GM20000 (cell line): ENCODE data around the gene MAP3K5.

Source experiments
- DNase-seq: peaks from one replicate; pipeline ENCODE4 v3.0.0; 2012; ENCODE audit warnings: low spot score
- TF ChIP-seq, protein P1 (sequence below): IDR thresholded peaks from 2 replicates; pipeline ENCODE4 v1.5.1; 2012; ENCODE audit warnings: mild to moderate bottlenecking, control low read depth; ENCODE audit errors: extremely low read depth, missing control alignments

Gene MAP3K5

DNA sequence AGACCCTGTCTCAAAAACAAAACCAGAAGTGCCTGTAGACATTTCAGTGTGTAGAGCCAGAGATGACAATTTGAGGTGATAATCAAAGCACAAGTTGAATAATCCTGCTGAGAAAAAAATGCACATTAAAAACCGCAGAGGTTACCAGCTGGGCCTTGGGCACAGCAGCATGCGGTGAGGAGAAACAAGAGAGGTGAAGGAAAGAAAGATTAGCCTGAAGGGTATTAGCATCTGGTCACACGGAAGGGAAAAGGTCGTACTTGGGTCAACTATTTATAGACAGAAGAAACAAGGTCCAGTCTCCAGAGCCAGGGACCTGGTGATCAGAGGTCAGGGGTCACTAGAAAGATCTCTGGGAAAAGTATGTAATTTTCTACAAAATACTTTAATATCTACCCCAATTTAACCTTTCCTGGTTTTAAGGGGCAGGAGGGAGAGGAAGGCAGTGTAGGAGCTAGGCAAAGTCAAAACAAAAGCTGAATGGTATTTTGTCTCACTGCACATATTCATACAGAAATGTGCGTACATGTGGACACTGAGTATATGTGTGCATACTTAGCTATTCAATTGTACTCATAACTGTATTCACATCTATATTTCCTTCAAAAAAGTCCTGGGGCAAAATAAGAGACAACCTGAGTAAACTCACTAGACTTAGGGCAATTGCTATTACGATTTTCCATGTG is 252.2 kb downstream of the MAP3K5 start:
- TF ChIP-seq, protein P1, sequence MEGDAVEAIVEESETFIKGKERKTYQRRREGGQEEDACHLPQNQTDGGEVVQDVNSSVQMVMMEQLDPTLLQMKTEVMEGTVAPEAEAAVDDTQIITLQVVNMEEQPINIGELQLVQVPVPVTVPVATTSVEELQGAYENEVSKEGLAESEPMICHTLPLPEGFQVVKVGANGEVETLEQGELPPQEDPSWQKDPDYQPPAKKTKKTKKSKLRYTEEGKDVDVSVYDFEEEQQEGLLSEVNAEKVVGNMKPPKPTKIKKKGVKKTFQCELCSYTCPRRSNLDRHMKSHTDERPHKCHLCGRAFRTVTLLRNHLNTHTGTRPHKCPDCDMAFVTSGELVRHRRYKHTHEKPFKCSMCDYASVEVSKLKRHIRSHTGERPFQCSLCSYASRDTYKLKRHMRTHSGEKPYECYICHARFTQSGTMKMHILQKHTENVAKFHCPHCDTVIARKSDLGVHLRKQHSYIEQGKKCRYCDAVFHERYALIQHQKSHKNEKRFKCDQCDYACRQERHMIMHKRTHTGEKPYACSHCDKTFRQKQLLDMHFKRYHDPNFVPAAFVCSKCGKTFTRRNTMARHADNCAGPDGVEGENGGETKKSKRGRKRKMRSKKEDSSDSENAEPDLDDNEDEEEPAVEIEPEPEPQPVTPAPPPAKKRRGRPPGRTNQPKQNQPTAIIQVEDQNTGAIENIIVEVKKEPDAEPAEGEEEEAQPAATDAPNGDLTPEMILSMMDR = no peak
- DNase-seq = no peak

DNA sequence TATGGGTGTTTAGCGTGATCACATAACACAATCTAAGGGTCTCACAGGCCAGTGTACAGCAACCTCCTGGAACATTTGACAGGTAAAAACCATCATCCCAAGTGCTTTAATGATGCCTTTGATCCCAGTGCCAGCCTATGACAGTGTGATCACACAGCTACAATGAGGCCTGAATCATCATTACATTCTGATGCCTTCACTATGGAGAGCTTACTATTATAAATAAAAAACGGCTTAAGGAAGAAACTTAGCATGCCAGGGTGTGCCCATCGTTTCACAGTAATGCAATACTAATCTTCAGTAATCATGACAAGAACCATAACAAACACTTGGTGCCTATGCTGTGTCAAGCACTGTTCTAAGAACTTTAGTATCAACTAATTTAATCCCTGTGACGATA is 253.4 kb downstream of the MAP3K5 start:
- TF ChIP-seq, protein P1 = no peak
- DNase-seq = no peak

DNA sequence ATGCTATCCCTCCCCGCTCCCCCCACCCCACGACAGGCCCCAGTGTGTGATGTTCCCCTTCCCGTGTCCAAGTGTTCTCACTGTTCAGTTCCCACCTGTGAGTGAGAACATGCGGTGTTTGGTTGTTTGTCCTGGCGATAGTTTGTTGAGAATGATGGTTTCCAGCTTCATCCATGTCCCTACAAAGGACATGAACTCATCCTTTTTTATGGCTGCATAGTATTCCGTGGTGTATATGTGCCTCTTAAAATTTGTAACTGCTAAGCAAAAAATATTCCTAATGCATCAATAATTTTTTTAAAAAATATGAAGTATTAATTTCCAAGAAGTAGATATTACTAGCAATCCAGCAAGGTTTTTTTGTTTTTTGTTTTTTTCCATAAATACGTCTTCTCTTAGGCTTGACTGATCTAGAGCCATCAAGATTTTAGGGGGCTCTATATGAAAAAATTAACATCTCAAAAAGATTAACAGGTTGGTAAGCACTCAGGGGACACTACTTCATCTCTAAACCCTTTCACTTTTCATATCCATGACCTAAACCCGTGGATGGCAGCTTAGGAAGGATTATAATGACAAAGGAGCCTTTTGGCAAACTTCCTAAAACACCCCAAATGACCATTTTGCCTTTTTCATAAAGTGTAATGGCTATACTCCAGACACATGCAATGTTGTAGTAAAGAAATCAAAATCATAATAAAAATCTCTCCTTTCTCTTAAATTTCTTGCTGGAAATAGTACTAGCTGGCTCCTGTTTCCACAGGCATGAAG is 256.2 kb downstream of the MAP3K5 start:
- no peak for DNase-seq

DNA sequence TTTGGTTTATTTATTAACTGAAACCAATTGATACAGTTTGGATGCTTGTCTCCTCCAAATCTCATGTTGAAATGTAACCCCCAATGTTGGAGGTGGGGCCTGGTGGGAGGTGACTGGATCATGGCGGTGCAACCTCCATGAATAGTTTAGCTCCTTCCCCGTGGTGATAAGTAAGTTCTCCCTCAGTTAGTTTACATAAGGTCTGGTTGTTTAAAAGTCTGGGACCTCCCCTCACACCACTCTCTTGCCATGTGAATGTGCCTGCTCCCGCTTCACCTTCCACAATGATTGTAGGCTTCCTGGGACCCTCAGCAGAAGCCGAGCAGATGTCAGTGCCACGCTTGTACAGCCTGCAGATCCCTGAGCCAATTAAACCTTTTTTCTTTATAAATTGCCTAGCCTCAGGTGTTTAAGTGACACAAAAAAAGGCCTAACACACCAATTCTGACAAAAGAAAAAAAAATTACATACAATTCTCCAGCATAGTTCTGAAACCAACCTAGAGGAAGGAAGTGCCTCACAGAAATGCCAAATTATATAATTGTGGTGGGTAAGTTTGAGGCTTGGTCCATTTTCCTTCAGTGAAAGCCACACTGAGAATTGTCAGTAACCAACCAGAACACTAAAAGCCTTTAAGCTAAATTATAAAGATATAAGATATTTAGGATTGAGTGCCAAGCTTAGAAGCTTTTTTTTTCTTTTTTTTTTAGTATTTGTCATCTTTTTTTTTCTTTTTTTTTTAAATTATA is 257.1 kb downstream of the MAP3K5 start:
- DNase-seq = no peak
- TF ChIP-seq, protein P1 = no peak

More for the DNA sequence above, 256.2 kb downstream of the MAP3K5 start:
- TF ChIP-seq, protein P1 = no peak

DNA sequence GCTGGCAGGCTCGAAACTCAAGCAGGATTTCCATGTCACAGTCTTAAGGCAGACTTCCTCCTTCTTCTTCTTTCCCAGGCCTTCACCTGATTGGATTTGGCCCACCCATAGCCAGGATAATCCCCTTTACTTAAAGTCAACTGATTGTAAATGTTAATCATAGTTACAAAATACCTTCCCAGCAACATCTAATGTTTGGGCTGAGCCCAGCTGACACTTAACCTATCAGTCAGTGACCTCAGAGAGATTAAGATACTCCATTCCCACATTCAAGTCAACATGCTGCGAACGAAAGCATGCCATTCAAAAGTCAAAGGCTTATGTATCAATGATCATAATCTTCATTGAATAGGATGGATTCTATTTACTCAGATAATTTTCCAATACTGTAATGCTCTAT is 258.0 kb downstream of the MAP3K5 start:
- TF ChIP-seq, protein P1 = no peak
- no peak for DNase-seq

DNA sequence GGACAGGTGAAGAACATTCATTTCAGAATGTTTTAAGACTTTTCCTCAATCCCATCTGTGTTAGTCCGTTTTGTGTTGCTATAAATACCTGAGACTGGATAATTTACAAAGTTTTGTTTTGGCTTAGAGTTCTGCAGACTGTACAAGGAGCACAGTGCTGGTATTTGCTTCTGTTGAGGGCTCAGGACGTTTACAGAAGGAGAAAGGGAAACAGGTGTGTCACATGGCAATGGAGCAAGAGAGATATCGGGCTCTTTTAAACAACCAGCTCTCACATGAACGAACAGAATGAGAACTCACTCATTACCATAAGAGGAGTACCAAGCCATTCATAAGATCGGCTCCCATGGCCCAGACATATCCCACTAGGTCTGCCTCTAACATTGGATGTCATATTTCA is 258.8 kb downstream of the MAP3K5 start:
- no peak for DNase-seq
- TF ChIP-seq, protein P1 = no peak

DNA sequence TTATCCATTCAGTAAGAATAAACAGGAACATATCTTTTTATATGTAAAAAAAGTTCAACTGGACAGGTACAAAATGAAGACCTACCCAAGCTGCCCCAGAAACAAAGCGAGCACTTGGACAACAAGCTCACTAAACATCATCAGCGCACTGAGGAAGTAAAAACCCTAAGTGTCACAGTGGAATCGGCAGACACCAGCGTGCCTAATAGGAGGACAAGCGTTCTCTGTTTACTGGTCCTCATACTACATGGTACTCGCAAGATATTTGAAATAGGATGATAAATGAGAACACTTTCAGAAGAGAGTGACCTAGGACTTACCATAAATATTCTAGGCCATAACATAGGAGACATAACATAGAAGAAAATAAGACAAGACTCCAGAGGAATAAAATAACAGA is 260.2 kb downstream of the MAP3K5 start:
- TF ChIP-seq, protein P1 = no peak
- DNase-seq = no peak
